NB4 (cell line): ENCODE results near the gene AFAP1L2.

ENCODE experiments used
- CTCF ChIP-seq: IDR thresholded peaks from one replicate; pipeline ENCODE4 v1.5.1; 2012; ENCODE audit warnings: low read depth, low read length
- MAX ChIP-seq: IDR thresholded peaks from 2 replicates; pipeline ENCODE4 v1.6.1; 2011; ENCODE audit warnings: low read depth, low read length
- POLR2A ChIP-seq: IDR thresholded peaks from 2 replicates; pipeline ENCODE4 v1.6.1; 2011; ENCODE audit warnings: mild to moderate bottlenecking; ENCODE audit not compliant: insufficient read length; ENCODE audit errors: extremely low read depth

GRCh38 chr10:114336823-114337509 lies 67.3 kb downstream of the AFAP1L2 start:
- TF ChIP-seq CTCF (no peak), POLR2A (no peak), MAX (no peak)
